Neural progenitor cell (in vitro differentiated cells): Measurements from ENCODE around the gene RPF1.

ENCODE experiments used
- EZH2 ChIP-seq: fragments of 200-600 bp; sonication (generic); IDR thresholded peaks from 2 replicates; pipeline ENCODE4 v1.6.1; 2017; ENCODE audit warnings: antibody characterized with exemption, mild to moderate bottlenecking, moderate library complexity
- EZH2phosphoT487 ChIP-seq: fragments of 200-600 bp; sonication (generic); IDR thresholded peaks from 2 replicates; pipeline ENCODE4 v1.6.1; 2017; ENCODE audit warnings: antibody characterized with exemption
- TF ChIP-seq, protein P1 (sequence below): fragments of 200-600 bp; sonication (generic); IDR thresholded peaks from 2 replicates; pipeline ENCODE4 v1.5.1; 2017; ENCODE audit warnings: antibody characterized with exemption, mild to moderate bottlenecking

- TF ChIP-seq EZH2 (no peak), EZH2phosphoT487 (no peak)
- TF ChIP-seq, protein P1, sequence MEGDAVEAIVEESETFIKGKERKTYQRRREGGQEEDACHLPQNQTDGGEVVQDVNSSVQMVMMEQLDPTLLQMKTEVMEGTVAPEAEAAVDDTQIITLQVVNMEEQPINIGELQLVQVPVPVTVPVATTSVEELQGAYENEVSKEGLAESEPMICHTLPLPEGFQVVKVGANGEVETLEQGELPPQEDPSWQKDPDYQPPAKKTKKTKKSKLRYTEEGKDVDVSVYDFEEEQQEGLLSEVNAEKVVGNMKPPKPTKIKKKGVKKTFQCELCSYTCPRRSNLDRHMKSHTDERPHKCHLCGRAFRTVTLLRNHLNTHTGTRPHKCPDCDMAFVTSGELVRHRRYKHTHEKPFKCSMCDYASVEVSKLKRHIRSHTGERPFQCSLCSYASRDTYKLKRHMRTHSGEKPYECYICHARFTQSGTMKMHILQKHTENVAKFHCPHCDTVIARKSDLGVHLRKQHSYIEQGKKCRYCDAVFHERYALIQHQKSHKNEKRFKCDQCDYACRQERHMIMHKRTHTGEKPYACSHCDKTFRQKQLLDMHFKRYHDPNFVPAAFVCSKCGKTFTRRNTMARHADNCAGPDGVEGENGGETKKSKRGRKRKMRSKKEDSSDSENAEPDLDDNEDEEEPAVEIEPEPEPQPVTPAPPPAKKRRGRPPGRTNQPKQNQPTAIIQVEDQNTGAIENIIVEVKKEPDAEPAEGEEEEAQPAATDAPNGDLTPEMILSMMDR, result no peak
Observed at GRCh38 chr1:84434801-84435549, 44.1 kb upstream of the RPF1 start.
